Endothelial cell of umbilical vein (primary cell): ENCODE measurements around the gene GNAQ. TPM values are rescaled to one million over a fixed set of nuclear protein-coding genes. Genes with fewer than 3 reads are reported as not detected.
A peak's percentile ranks its signal among the peaks of the same experiment; 100 is the strongest.

Source experiments
- BruUV-seq: library from RNA; stranded (reverse); fragments of 400-500 nt; replicated peaks from 2 replicates; lab custom pipeline; 2021; lab: Mats Ljungman, UMichigan
- CTCF ChIA-PET: fragments of 300-600, 350-600 bp; sonication (Branson Sonifier 250); formaldehyde crosslinking; loops from one replicate; lab custom pipeline; 2021; ENCODE audit warnings: antibody characterized with exemption, inconsistent platforms; lab: Charles Lee
- POLR2A ChIA-PET: fragments of 300-600, 350-600 bp; sonication (Branson Sonifier 250); formaldehyde crosslinking; loops from one replicate; lab custom pipeline; 2021; ENCODE audit warnings: antibody characterized with exemption, inconsistent platforms; lab: Charles Lee
- DNase-seq: peaks from one replicate; pipeline ENCODE4 v3.0.0-alpha.2; 2011; ENCODE audit warnings: low read depth, low spot score
- FAIRE-seq: peaks from 2 replicates; lab custom pipeline; 2011; peaks lifted over from hg19 to GRCh38; lab: Jason Lieb, UNC
- H2AFZ ChIP-seq: 2 replicates; pipeline ENCODE4 v1.6.0; 2012; ENCODE audit warnings: low read depth, low read length, control low read depth, inconsistent platforms
- H3K27ac ChIP-seq: 2 replicates; pipeline ENCODE4 v1.5.1; 2011; ENCODE audit warnings: low read depth, mild to moderate bottlenecking, control low read depth, low read length, moderate library complexity; ENCODE audit not compliant: insufficient read depth
- H3K27me3 ChIP-seq, 2 experiments: 2 replicates each; pipeline versions ENCODE4 v1.6.0 to v1.6.1; 2011; ENCODE audit warnings: low read length in 2 of 2, mixed read lengths in 1 of 2; ENCODE audit not compliant: control insufficient read depth in 2 of 2, insufficient read depth in 2 of 2
- H3K36me3 ChIP-seq, 2 experiments: 2 replicates in 1 of 2; 3 replicates in 1 of 2; pipeline ENCODE4 v1.5.1; 2011; ENCODE audit warnings: low read length in 2 of 2, mild to moderate bottlenecking in 1 of 2, moderate library complexity in 1 of 2; ENCODE audit not compliant: control insufficient read depth in 2 of 2, insufficient read depth in 2 of 2; ENCODE audit errors: extremely low read depth in 1 of 2
- H3K4me1 ChIP-seq: 3 replicates; pipeline ENCODE4 v1.5.1; 2011; ENCODE audit warnings: mild to moderate bottlenecking, low read length; ENCODE audit not compliant: control insufficient read depth, insufficient read depth; ENCODE audit errors: extremely low read depth
- H3K4me2 ChIP-seq: 2 replicates; pipeline ENCODE4 v1.6.1; 2011; ENCODE audit warnings: low read length, control low read depth, mixed read lengths; ENCODE audit not compliant: insufficient read depth
- H3K4me3 ChIP-seq, 3 experiments: fragments of 200-600 bp in 1 of 3; sonication (generic), shearing (Covaris generic) in 1 of 3; replicated peaks in 1 of 3; 2 replicates each; pipeline ENCODE4 v1.5.1; 2011 to 2016; ENCODE audit warnings: control low read depth in 3 of 3, low read length in 3 of 3, mild to moderate bottlenecking in 2 of 3, inconsistent platforms in 1 of 3, low read depth in 1 of 3, moderate library complexity in 1 of 3; ENCODE audit not compliant: insufficient read depth in 1 of 3
- H3K79me2 ChIP-seq: 2 replicates; pipeline ENCODE4 v1.6.0; 2012; ENCODE audit warnings: low read length, inconsistent platforms; ENCODE audit not compliant: control insufficient read depth, insufficient read depth
- H3K9ac ChIP-seq: replicated peaks from 2 replicates; pipeline ENCODE3; 2011; ENCODE audit warnings: low read length, control low read depth; ENCODE audit not compliant: insufficient read depth; ENCODE audit errors: extremely low read depth
- H3K9me1 ChIP-seq: replicated peaks from 3 replicates; pipeline ENCODE4 v1.6.0; 2011; ENCODE audit warnings: mild to moderate bottlenecking, low read length; ENCODE audit not compliant: control insufficient read depth, insufficient read depth; ENCODE audit errors: extremely low read depth
- H3K9me3 ChIP-seq: replicated peaks from 2 replicates; pipeline ENCODE4 v1.5.1; 2012; ENCODE audit warnings: low read length, inconsistent platforms; ENCODE audit not compliant: control insufficient read depth, insufficient read depth
- H4K20me1 ChIP-seq: replicated peaks from 2 replicates; pipeline ENCODE3; 2011; ENCODE audit warnings: mild to moderate bottlenecking, low read length; ENCODE audit not compliant: control insufficient read depth, insufficient read depth; ENCODE audit errors: extremely low read depth
- EZH2 ChIP-seq: IDR thresholded peaks from 2 replicates; pipeline ENCODE4 v1.6.1; 2012; ENCODE audit warnings: borderline replicate concordance, low read depth, mild to moderate bottlenecking, moderate library complexity, low read length, inconsistent platforms; ENCODE audit not compliant: severe bottlenecking
- FOS ChIP-seq: IDR thresholded peaks from 2 replicates; pipeline ENCODE4 v1.6.1; 2011; ENCODE audit warnings: mild to moderate bottlenecking, low read length, moderate library complexity, borderline replicate concordance; ENCODE audit not compliant: insufficient read depth
- GATA2 ChIP-seq: IDR thresholded peaks from 2 replicates; pipeline ENCODE4 v1.7.0; 2011; ENCODE audit warnings: low read depth, mild to moderate bottlenecking, moderate library complexity, mixed read lengths, low read length; ENCODE audit not compliant: insufficient read length, insufficient read depth
- JUN ChIP-seq: IDR thresholded peaks from 2 replicates; pipeline ENCODE4 v1.6.1; 2011; ENCODE audit warnings: borderline replicate concordance, low read depth; ENCODE audit not compliant: insufficient read length, insufficient read depth
- MYC ChIP-seq: IDR thresholded peaks from one replicate; pipeline ENCODE4 v1.6.1; 2011; ENCODE audit warnings: mild to moderate bottlenecking, low read depth, low read length
- POLR2A ChIP-seq: IDR thresholded peaks from 2 replicates; pipeline ENCODE4 v1.6.1; 2012; ENCODE audit warnings: low read depth, mild to moderate bottlenecking, control low read depth, low read length
- POLR2AphosphoS5 ChIP-seq: IDR thresholded peaks from 2 replicates; pipeline ENCODE4 v1.6.1; 2012; ENCODE audit warnings: low read depth, mild to moderate bottlenecking, control low read depth, low read length, moderate library complexity; ENCODE audit not compliant: insufficient read depth
- dilution Hi-C: fragments of 300-500 bp; cut with MboI; formaldehyde crosslinking; loops from one replicate; pipeline ENCODE4 v1.15.0; 2019; ENCODE audit warnings: low sequenced_read_pairs; ENCODE audit not compliant: extremely low pct_ligation_motif_present
- intact Hi-C: fragments of 100-400 bp; cut with micrococcal nuclease; formaldehyde crosslinking; loops from one replicate; pipeline ENCODE4 v1.10.0; 2022
- polyA plus RNA-seq, 4 experiments: library from polyadenylated mRNA; depleted of rRNA in 3 of 4; stranded (reverse) in 3 of 4; unstranded in 1 of 4; fragments of >200 nt; gene quantifications; 2 replicates each; pipeline versions ENCODE4 v1.2.1 to v1.2.3, GENCODE V29; 2011 to 2012; ENCODE audit warnings: missing spikeins in 1 of 4
- total RNA-seq: library from RNA; stranded (reverse); gene quantifications from 2 replicates; pipeline ENCODE4 v1.2.3, GENCODE V29; 2021
- TF ChIP-seq, protein P1 (sequence below): IDR thresholded peaks from 2 replicates; pipeline ENCODE4 v1.6.1; 2011; ENCODE audit not compliant: insufficient read depth, insufficient read length
- TF ChIP-seq, protein P2 (sequence below), 2 donors: IDR thresholded peaks; 1 replicate in 1 of 2; 2 replicates in 1 of 2; pipeline ENCODE4 v1.5.1; 2011; ENCODE audit warnings: low read length in 2 of 2, mild to moderate bottlenecking in 2 of 2, moderate library complexity in 2 of 2, control low read depth in 1 of 2, inconsistent platforms in 1 of 2, low read depth in 1 of 2; ENCODE audit not compliant: insufficient read depth in 1 of 2; ENCODE audit errors: extremely low read depth in 1 of 2

The GNAQ gene
- total and polyA plus RNA-seq, 2 donors (not counting 3 experiments of a cell fraction or from before 2014, with no cell fraction given) = 26.1 to 67.3 TPM

DNA sequence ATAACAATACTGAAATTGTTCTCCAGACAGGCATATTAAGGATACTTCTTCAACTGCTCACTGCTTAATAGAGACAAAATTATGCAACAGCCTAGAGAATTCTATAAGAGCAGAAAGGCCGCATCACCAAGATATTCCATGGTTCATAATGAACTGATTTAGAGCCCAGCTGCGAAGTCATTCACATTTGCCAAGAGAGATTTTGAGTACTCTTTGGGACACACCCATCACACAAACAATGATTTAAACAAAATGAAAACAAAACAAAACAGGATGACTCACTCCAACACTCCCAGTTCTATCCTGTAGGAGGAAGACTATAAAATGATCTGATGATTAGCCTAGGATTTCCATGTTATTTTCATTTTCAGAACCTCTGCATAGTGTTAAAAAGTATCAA is 237.8 kb downstream of the GNAQ start:
- Histone ChIP-seq H3K36me3 (peaks cover 0 to 5% of the 10 kb centered on the region in 2 experiments), H3K9me3 (no peaks in the 10 kb centered on the region), H3K9me1 (no peaks in the 10 kb centered on the region), H3K27ac (peak overlapping the region; percentile 39), H4K20me1 (no peaks in the 10 kb centered on the region), H3K4me3 (no peak overlapping the region), H3K4me2 (peak overlapping the region; percentile 80), H3K4me1 (peaks cover 12% of the 10 kb centered on the region), H2AFZ (no peak overlapping the region), H3K9ac (no peak overlapping the region), H3K79me2 (no peaks in the 10 kb centered on the region), H3K27me3 (no peaks in the 10 kb centered on the region)
- ChIA-PET CTCF (interaction anchor here (1.2 kb wide), 1 partner anchor 24 kb away, joined by 4 read pairs; no protein-coding TSS in a partner anchor), POLR2A (no interaction called here)
- no peak for TF ChIP-seq POLR2AphosphoS5
- TF ChIP-seq JUN = peak; percentile 81
- peak; percentile 79 for TF ChIP-seq FOS
- FAIRE-seq (no peak), DNase-seq (peak; percentile 74)
- dilution Hi-C loops = no loop called here
- no TSS peak for BruUV-seq
- intact Hi-C loops = loop anchor here (2.0 to 5.0 kb wide), 2 partner anchors 53 to 241 kb away; no protein-coding TSS in a partner anchor

DNA sequence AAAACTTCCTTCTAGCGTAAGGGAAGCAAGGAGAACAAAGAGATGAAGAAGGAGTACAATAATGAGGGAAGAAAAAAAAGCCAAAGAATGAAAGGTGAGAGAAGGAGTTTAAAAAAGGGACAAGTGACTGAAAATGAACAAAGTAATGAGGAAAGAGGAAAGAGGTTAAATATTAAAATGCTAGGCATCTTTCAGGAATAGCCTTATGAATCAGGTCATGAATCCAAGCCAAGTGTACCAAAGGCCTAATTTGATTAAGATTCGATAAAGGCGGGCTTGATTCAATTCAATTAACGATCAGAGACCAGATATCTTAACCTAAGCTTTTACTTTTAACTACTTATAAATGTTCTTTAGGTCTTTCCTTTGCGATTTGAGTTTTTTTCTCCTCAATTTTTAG is 241.7 kb downstream of the GNAQ start:
- Histone ChIP-seq H3K9ac (no peak overlapping the region), H3K27ac (no peak overlapping the region), H3K36me3 (peaks cover 0 to 4% of the 10 kb centered on the region in 2 experiments), H2AFZ (no peak overlapping the region), H3K9me3 (no peaks in the 10 kb centered on the region), H4K20me1 (no peaks in the 10 kb centered on the region), H3K9me1 (no peaks in the 10 kb centered on the region), H3K79me2 (no peaks in the 10 kb centered on the region), H3K4me2 (no peak overlapping the region), H3K4me1 (peaks cover 12% of the 10 kb centered on the region), H3K4me3 (no peak overlapping the region), H3K27me3 (no peaks in the 10 kb centered on the region)
- intact Hi-C loops (loop anchor here (5.0 kb wide), 1 partner anchor 57 kb away; no protein-coding TSS in a partner anchor), dilution Hi-C loops (no loop called here)
- ChIA-PET CTCF (interaction anchor here (1.0 kb wide), 1 partner anchor 13 kb away, joined by 3 read pairs; no protein-coding TSS in a partner anchor), POLR2A (no interaction called here)
- no TSS peak for BruUV-seq
- no peak for FAIRE-seq
- no peak for DNase-seq
- no peak for TF ChIP-seq FOS
- TF ChIP-seq JUN = no peak
- TF ChIP-seq MYC = no peak
- no peak for TF ChIP-seq GATA2
- TF ChIP-seq EZH2 = no peak
- TF ChIP-seq POLR2A = no peak
- no peak for TF ChIP-seq POLR2AphosphoS5
- TF ChIP-seq, protein P1, sequence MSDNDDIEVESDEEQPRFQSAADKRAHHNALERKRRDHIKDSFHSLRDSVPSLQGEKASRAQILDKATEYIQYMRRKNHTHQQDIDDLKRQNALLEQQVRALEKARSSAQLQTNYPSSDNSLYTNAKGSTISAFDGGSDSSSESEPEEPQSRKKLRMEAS = no peak
- TF ChIP-seq, protein P2, sequence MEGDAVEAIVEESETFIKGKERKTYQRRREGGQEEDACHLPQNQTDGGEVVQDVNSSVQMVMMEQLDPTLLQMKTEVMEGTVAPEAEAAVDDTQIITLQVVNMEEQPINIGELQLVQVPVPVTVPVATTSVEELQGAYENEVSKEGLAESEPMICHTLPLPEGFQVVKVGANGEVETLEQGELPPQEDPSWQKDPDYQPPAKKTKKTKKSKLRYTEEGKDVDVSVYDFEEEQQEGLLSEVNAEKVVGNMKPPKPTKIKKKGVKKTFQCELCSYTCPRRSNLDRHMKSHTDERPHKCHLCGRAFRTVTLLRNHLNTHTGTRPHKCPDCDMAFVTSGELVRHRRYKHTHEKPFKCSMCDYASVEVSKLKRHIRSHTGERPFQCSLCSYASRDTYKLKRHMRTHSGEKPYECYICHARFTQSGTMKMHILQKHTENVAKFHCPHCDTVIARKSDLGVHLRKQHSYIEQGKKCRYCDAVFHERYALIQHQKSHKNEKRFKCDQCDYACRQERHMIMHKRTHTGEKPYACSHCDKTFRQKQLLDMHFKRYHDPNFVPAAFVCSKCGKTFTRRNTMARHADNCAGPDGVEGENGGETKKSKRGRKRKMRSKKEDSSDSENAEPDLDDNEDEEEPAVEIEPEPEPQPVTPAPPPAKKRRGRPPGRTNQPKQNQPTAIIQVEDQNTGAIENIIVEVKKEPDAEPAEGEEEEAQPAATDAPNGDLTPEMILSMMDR (IDR thresholded peaks at IDR 0.05; ENCODE audit: extremely low read depth in 1 of 2, insufficient read depth in 1 of 2, low read depth in 1 of 2, low read length in 2 of 2) = no peak
